Coronary artery (tissue), 2 donors: ENCODE measurements around the gene SOCS1.

Experiments used
- DNase-seq: peaks from one replicate; pipeline ENCODE4 v3.0.0-alpha.2; 2017; ENCODE audit warnings: low spot score
- H3K27ac ChIP-seq, 2 donors: fragments of 200-600 bp; sonication (generic); one replicate each; pipeline ENCODE4 v1.5.1; 2016 to 2019
- H3K4me3 ChIP-seq: fragments of 200-600 bp; sonication (generic); 2 replicates; pipeline ENCODE4 v1.5.1; 2016; ENCODE audit warnings: mild to moderate bottlenecking, moderate library complexity
- CTCF ChIP-seq: fragments of 200-600 bp; sonication (generic); IDR thresholded peaks from one replicate; pipeline ENCODE4 v1.5.1; 2019; ENCODE audit warnings: antibody characterized with exemption

Gene SOCS1

GRCh38 chr16:11257131-11257938 is 1.3 kb upstream of the SOCS1 start:
- H3K4me3 ChIP-seq = peak overlapping the region; percentile 81
- peak overlapping the region; percentile 97 to 98 for H3K27ac ChIP-seq
- DNase-seq = no peak
- TF ChIP-seq CTCF = peak; percentile 56

GRCh38 chr16:11256661-11257130 is 692 bp upstream of the SOCS1 start:
- H3K4me3 ChIP-seq = peak overlapping the region; percentile 81
- peak overlapping the region; percentile 97 to 98 for H3K27ac ChIP-seq
- DNase-seq = peak; percentile 84
- TF ChIP-seq CTCF = no peak

GRCh38 chr16:11254913-11255736 is 879 bp downstream of the SOCS1 start:
- TF ChIP-seq CTCF = no peak
- DNase-seq = no peak
- H3K4me3 ChIP-seq = peak overlapping the region; percentile 81
- peak overlapping the region; percentile 97 to 98 for H3K27ac ChIP-seq

- Histone ChIP-seq H3K27ac (peak overlapping the region in 1 of 2 donors; percentile 98), H3K4me3 (peak overlapping the region; percentile 81)
- no peak for TF ChIP-seq CTCF
- no peak for DNase-seq
Measured at GRCh38 chr16:11253995-11254912, 1.8 kb downstream of the SOCS1 start.

GRCh38 chr16:11253009-11253994 is 2.7 kb downstream of the SOCS1 start:
- TF ChIP-seq CTCF = no peak
- peak overlapping the region in 1 of 2 donors; percentile 44 for H3K27ac ChIP-seq
- no peak for DNase-seq
- H3K4me3 ChIP-seq = peak overlapping the region; percentile 41
